A673 (cell line): Measurements from ENCODE around the gene ACP7.

Source experiments
- CTCF ChIP-seq: fragments of 300-800, 200-600 bp; sonication (generic); conservative IDR thresholded peaks from 2 replicates; pipeline ENCODE4 v1.5.1; 2017; ENCODE audit warnings: low read depth, mild to moderate bottlenecking, antibody characterized with exemption, low read length, moderate library complexity, mixed read lengths
- EZH2 ChIP-seq: fragments of 200-600 bp; sonication (generic); IDR thresholded peaks from 2 replicates; pipeline ENCODE4 v1.6.1; 2017; ENCODE audit warnings: borderline replicate concordance, low read depth, mild to moderate bottlenecking, mixed read lengths, antibody characterized with exemption, low read length; ENCODE audit not compliant: poor library complexity, severe bottlenecking

GRCh38 chr19:39128516-39129079, 44.4 kb downstream of the ACP7 start:
- TF ChIP-seq CTCF (no peak), EZH2 (no peak)
